Neural crest cell (in vitro differentiated cells): ENCODE measurements around the gene FXYD7. TPM values are rescaled to one million over a fixed set of nuclear protein-coding genes. Genes with fewer than 3 reads are reported as not detected.

Source experiments
- DNase-seq: peaks from one replicate; pipeline ENCODE4 v3.0.0; 2021; ENCODE audit warnings: low read depth, mixed read lengths, low spot score
- H3K27ac Mint-ChIP-seq: one replicate; pipeline ENCODE4 v1.8.0; 2021; ENCODE audit warnings: mild to moderate bottlenecking, mixed read lengths; ENCODE audit not compliant: unreplicated experiment
- H3K27me3 Mint-ChIP-seq: 2 replicates; pipeline ENCODE4 v1.8.0; 2021; ENCODE audit warnings: low read depth, mild to moderate bottlenecking, mixed read lengths
- H3K36me3 Mint-ChIP-seq: 2 replicates; pipeline ENCODE4 v1.8.0; 2021; ENCODE audit warnings: low read depth, mild to moderate bottlenecking, mixed read lengths
- H3K4me1 Mint-ChIP-seq: 2 replicates; pipeline ENCODE4 v1.8.0; 2021; ENCODE audit warnings: mixed read lengths
- H3K4me3 Mint-ChIP-seq: one replicate; pipeline ENCODE4 v1.8.0; 2021; ENCODE audit warnings: mild to moderate bottlenecking, mixed read lengths
- H3K9me3 Mint-ChIP-seq: 2 replicates; pipeline ENCODE4 v1.8.0; 2021; ENCODE audit warnings: mixed read lengths
- CTCF ChIP-seq: fragments of 200-600 bp; sonication (generic); conservative IDR thresholded peaks from 2 replicates; pipeline ENCODE4 v1.5.0; 2021; ENCODE audit warnings: antibody characterized with exemption, mild to moderate bottlenecking
- total RNA-seq: library from RNA; stranded (reverse); gene quantifications from 2 replicates; pipeline ENCODE4 v1.2.1, GENCODE V29; 2021

FXYD7 gene
- total RNA-seq, 1 donor from 2014 or later, result 1.4 TPM

GRCh38 chr19:35153701-35154524, 10.9 kb downstream of the FXYD7 start:
- H3K27me3 Mint-ChIP-seq, result peaks cover 84% of the 10 kb centered on the region
- H3K27ac Mint-ChIP-seq, result no peak overlapping the region

GRCh38 chr19:35154525-35155406, 11.7 kb downstream of the FXYD7 start, which contains the start of gene FXYD5:
Gene FXYD5 (plus strand): TSS chr19:35154735. CDS start chr19:35155551, 816 bp downstream.
- Mint-ChIP-seq H3K4me1 (peaks cover 36% of the 10 kb centered on the region), H3K4me3 (peak within 1 kb of the TSS; percentile 87), H3K36me3 (no peaks in the 10 kb centered on the region), H3K27me3 (peaks cover 84% of the 10 kb centered on the region), H3K9me3 (no peaks in the 10 kb centered on the region), H3K27ac (peak within 1 kb of the TSS; percentile 43)
- DNase-seq, result no peak
- peak; percentile 26 for TF ChIP-seq CTCF

More at GRCh38 chr19:35153701-35154524, 10.9 kb downstream of the FXYD7 start:
- Mint-ChIP-seq H3K4me1 (peaks cover 32% of the 10 kb centered on the region), H3K9me3 (no peaks in the 10 kb centered on the region), H3K36me3 (no peaks in the 10 kb centered on the region), H3K4me3 (peak overlapping the region; percentile 87)
- TF ChIP-seq CTCF, result peak; percentile 70
- peak; percentile 57 for DNase-seq

GRCh38 chr19:35155441-35155840, 12.4 kb downstream of the FXYD7 start:
- Mint-ChIP-seq H3K4me3 (peak overlapping the region; percentile 87), H3K27ac (no peak overlapping the region), H3K4me1 (peaks cover 32% of the 10 kb centered on the region), H3K36me3 (no peaks in the 10 kb centered on the region), H3K9me3 (no peaks in the 10 kb centered on the region), H3K27me3 (peaks cover 81% of the 10 kb centered on the region)
- TF ChIP-seq CTCF, result no peak
- no peak for DNase-seq

- Mint-ChIP-seq H3K27ac (no peak overlapping the region), H3K36me3 (no peaks in the 10 kb centered on the region), H3K4me1 (peaks cover 29% of the 10 kb centered on the region), H3K27me3 (peaks cover 76% of the 10 kb centered on the region), H3K9me3 (no peaks in the 10 kb centered on the region), H3K4me3 (peak overlapping the region; percentile 49)
- no peak for TF ChIP-seq CTCF
- DNase-seq, result no peak
Measured at GRCh38 chr19:35155981-35156672, 13.1 kb downstream of the FXYD7 start.

GRCh38 chr19:35156673-35157014, 13.6 kb downstream of the FXYD7 start:
- Mint-ChIP-seq H3K36me3 (no peaks in the 10 kb centered on the region), H3K9me3 (no peaks in the 10 kb centered on the region), H3K4me3 (no peak overlapping the region), H3K27ac (no peak overlapping the region), H3K27me3 (peaks cover 72% of the 10 kb centered on the region), H3K4me1 (peaks cover 29% of the 10 kb centered on the region)
- TF ChIP-seq CTCF, result no peak
- no peak for DNase-seq
